Measurements from ENCODE around the gene DYDC1.
"Not testable (repeated sequence)": the region's sequence is repeated elsewhere in the genome, so short reads cannot be mapped to it uniquely, and the experiment has no call there.

The DYDC1 gene

GRCh38 chr10:80344276-80344675, 12.3 kb downstream of the DYDC1 start:
- DNase-seq (ENCODE audit: low read depth) = no peak

GRCh38 chr10:80333983-80334382, 22.6 kb downstream of the DYDC1 start:
- DNase-seq (ENCODE audit: low read depth) = no peak

- DNase-seq (ENCODE audit: low read depth) = no peak
These were observed 31.6 kb downstream of the DYDC1 start for GRCh38 chr10:80324891-80325364.

GRCh38 chr10:80324086-80324485, 32.5 kb downstream of the DYDC1 start:
- no peak for DNase-seq (ENCODE audit: low read depth)

GRCh38 chr10:80323311-80323710, 33.2 kb downstream of the DYDC1 start:
- no peak for DNase-seq (ENCODE audit: low read depth)

- DNase-seq (ENCODE audit: low read depth) = no peak
These were observed 33.8 kb downstream of the DYDC1 start for GRCh38 chr10:80322711-80323110.

GRCh38 chr10:80322158-80322557, 34.4 kb downstream of the DYDC1 start:
- DNase-seq (ENCODE audit: low read depth) = no peak

GRCh38 chr10:80321183-80321582, 35.4 kb downstream of the DYDC1 start:
- no peak for DNase-seq (ENCODE audit: low read depth)

- DNase-seq (ENCODE audit: low read depth) = no peak
These were observed 36.2 kb downstream of the DYDC1 start for GRCh38 chr10:80320377-80320776.

GRCh38 chr10:80319725-80320290, 36.7 kb downstream of the DYDC1 start:
- DNase-seq (ENCODE audit: low read depth) = no peak

GRCh38 chr10:80319318-80319717, 37.2 kb downstream of the DYDC1 start:
- DNase-seq (ENCODE audit: low read depth) = no peak

GRCh38 chr10:80318742-80319141, 37.8 kb downstream of the DYDC1 start:
- DNase-seq (ENCODE audit: low read depth) = no peak

- DNase-seq (ENCODE audit: low read depth) = no peak
These were observed 41.2 kb downstream of the DYDC1 start for GRCh38 chr10:80315391-80315790.

- no peak for DNase-seq (ENCODE audit: low read depth)
These were observed 43.0 kb downstream of the DYDC1 start for GRCh38 chr10:80313523-80313922.

GRCh38 chr10:80305989-80306388, 50.6 kb downstream of the DYDC1 start:
- not testable (repeated sequence) for DNase-seq (ENCODE audit: low read depth)

GRCh38 chr10:80296942-80297341, 59.6 kb downstream of the DYDC1 start:
- no peak for DNase-seq (ENCODE audit: low read depth)

GRCh38 chr10:80292607-80293239, 63.8 kb downstream of the DYDC1 start:
- DNase-seq (ENCODE audit: low read depth) = no peak

GRCh38 chr10:80290474-80291220, 65.9 kb downstream of the DYDC1 start:
- DNase-seq (ENCODE audit: low read depth) = no peak

GRCh38 chr10:80289451-80290287, 66.9 kb downstream of the DYDC1 start, which contains the start of gene MAT1A:
TSS of gene MAT1A (minus strand) at chr10:80289658. CDS start at chr10:80289423, 235 bp downstream.
- DNase-seq (ENCODE audit: low read depth) = no peak

- DNase-seq (ENCODE audit: low read depth) = no peak
These were observed 67.7 kb downstream of the DYDC1 start for GRCh38 chr10:80288849-80289248.

Data from fibroblast of the conjunctiva (primary cell).